ENCODE measurements around the gene SCFD2. TPM values are rescaled to one million over a fixed set of nuclear protein-coding genes. Genes with fewer than 3 reads are reported as not detected.
"Not testable (repeated sequence)": the region's sequence is repeated elsewhere in the genome, so short reads cannot be mapped to it uniquely, and the experiment has no call there.

SCFD2 gene
- polyA plus RNA-seq, 1 donor = 8.2 TPM

GRCh38 chr4:53059256-53059655, 306.6 kb downstream of the SCFD2 start:
- H3K27me3 ChIP-seq (ENCODE audit: control insufficient read depth, insufficient read depth, low read length) = no peaks in the 10 kb centered on the region
- H3K4me1 ChIP-seq (ENCODE audit: control insufficient read depth, insufficient read depth, low read length) = no peaks in the 10 kb centered on the region
- WGBS (ENCODE audit: insufficient coverage, low lambda C conversion rate) = 95% methylated on average over 3 of the region's 4 CpGs
- no peaks in the 10 kb centered on the region for H3K9me3 ChIP-seq (ENCODE audit: control insufficient read depth, low read depth, low read length)
- H3K4me3 ChIP-seq (ENCODE audit: low read length) = no peak overlapping the region
- no peaks in the 10 kb centered on the region for H3K36me3 ChIP-seq (ENCODE audit: control insufficient read depth, insufficient read depth, low read length)
- no peak for DNase-seq
- no peak overlapping the region for H3K27ac ChIP-seq (ENCODE audit: low read length)

DNA sequence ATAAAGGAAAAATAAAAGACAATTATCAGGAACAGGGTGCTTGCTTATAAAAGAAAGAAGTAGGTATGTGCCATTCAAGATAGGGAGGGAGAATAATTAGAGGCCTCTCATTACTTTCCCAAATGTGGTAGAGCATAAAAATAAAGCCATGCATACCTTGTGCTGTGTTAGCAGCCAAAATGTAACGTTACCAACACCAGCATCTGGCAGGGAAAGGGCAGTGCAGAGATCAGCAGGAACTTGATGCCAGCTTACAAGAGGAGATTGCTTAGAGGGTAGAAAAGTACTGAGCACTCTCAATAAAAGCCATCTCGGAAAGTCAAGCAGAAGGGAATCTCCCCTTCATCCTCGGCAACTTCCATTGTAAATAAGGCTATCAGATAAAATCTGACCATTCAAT, 308.2 kb downstream of the SCFD2 start:
- Histone ChIP-seq H3K4me1 (ENCODE audit: control insufficient read depth, insufficient read depth, low read length) (no peaks in the 10 kb centered on the region), H3K27ac (ENCODE audit: low read length) (no peak overlapping the region), H3K4me3 (ENCODE audit: low read length) (no peak overlapping the region), H3K27me3 (ENCODE audit: control insufficient read depth, insufficient read depth, low read length) (no peaks in the 10 kb centered on the region), H3K36me3 (ENCODE audit: control insufficient read depth, insufficient read depth, low read length) (no peaks in the 10 kb centered on the region), H3K9me3 (ENCODE audit: control insufficient read depth, low read depth, low read length) (no peaks in the 10 kb centered on the region)
- WGBS (ENCODE audit: insufficient coverage, low lambda C conversion rate) = 100% methylated on average over 1 of the region's 3 CpGs
- no peak for DNase-seq

GRCh38 chr4:53057108-53057507, 308.8 kb downstream of the SCFD2 start:
- H3K4me1 ChIP-seq (ENCODE audit: control insufficient read depth, insufficient read depth, low read length); H3K36me3 ChIP-seq (ENCODE audit: control insufficient read depth, insufficient read depth, low read length); H3K4me3 ChIP-seq (ENCODE audit: low read length); H3K27me3 ChIP-seq (ENCODE audit: control insufficient read depth, insufficient read depth, low read length); H3K27ac ChIP-seq (ENCODE audit: low read length); H3K9me3 ChIP-seq (ENCODE audit: control insufficient read depth, low read depth, low read length); DNase-seq: not testable (repeated sequence)
- WGBS (ENCODE audit: insufficient coverage, low lambda C conversion rate) = no CpG with 5 or more reads among the region's 2 CpGs

DNA sequence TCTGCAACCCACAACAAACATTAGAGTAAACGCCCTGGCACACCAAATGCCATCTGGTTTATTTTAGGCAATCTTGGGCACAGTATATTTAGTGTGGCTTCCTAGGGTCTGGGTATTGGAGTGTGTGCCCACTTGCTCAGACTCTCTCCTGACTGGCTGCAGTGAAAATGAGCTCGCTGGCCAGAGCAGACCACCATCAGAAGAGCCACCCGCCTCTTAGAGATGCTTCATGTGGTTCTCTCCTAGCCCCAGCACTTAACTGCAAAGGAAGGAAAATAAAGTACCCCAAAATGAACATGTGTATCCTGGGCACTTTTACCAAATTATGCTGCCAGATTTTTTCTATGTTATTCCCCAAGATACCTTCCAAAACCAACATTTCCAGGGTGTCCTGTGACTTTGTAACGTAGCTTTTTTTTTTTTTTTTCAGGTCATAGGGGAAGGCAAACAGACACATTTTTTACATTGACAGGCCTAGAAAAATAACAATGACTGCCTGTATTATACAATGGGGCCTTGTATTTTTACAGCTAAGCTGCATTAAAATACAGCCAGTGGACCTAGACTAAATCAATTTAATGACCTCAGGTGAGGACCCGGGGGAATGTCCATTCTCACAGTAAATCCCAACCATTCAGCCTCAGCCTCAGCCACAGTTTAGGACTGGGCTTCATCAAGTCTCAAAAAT, 310.0 kb downstream of the SCFD2 start:
- Histone ChIP-seq H3K36me3 (ENCODE audit: control insufficient read depth, insufficient read depth, low read length) (no peaks in the 10 kb centered on the region), H3K27me3 (ENCODE audit: control insufficient read depth, insufficient read depth, low read length) (no peaks in the 10 kb centered on the region), H3K4me3 (ENCODE audit: low read length) (no peak overlapping the region), H3K9me3 (ENCODE audit: control insufficient read depth, low read depth, low read length) (no peaks in the 10 kb centered on the region), H3K4me1 (ENCODE audit: control insufficient read depth, insufficient read depth, low read length) (no peaks in the 10 kb centered on the region), H3K27ac (ENCODE audit: low read length) (no peak overlapping the region)
- no peak for DNase-seq
- WGBS (ENCODE audit: insufficient coverage, low lambda C conversion rate) = no CpG with 5 or more reads among the region's 5 CpGs

DNA sequence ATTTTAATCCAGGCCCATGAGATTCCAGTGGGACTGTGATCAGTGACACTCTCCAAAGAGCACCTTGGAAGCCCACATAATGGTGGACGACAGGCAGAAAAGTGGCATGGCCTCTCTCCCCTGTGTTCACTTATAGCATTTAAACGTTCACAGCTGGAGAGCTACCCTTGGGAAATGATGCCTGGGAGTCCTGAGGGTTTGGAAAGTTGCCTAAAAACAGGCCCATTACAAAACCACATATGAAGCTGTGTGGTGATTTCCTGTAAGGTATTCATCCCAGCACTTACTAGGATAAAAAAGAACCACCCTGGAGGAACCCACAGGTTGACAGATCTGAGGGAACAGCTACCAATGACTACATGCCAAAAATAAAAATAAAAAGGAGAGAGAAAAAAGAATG, 310.6 kb downstream of the SCFD2 start:
- Histone ChIP-seq H3K4me1 (ENCODE audit: control insufficient read depth, insufficient read depth, low read length) (no peaks in the 10 kb centered on the region), H3K27me3 (ENCODE audit: control insufficient read depth, insufficient read depth, low read length) (no peaks in the 10 kb centered on the region), H3K27ac (ENCODE audit: low read length) (no peak overlapping the region), H3K36me3 (ENCODE audit: control insufficient read depth, insufficient read depth, low read length) (no peaks in the 10 kb centered on the region), H3K4me3 (ENCODE audit: low read length) (no peak overlapping the region), H3K9me3 (ENCODE audit: control insufficient read depth, low read depth, low read length) (no peaks in the 10 kb centered on the region)
- DNase-seq = no peak
- WGBS (ENCODE audit: insufficient coverage, low lambda C conversion rate) = no CpG with 5 or more reads among the region's 2 CpGs

GRCh38 chr4:53050361-53050774, 315.5 kb downstream of the SCFD2 start:
- H3K4me3 ChIP-seq (ENCODE audit: low read length) = no peak overlapping the region
- no peak overlapping the region for H3K27ac ChIP-seq (ENCODE audit: low read length)
- no peaks in the 10 kb centered on the region for H3K27me3 ChIP-seq (ENCODE audit: control insufficient read depth, insufficient read depth, low read length)
- H3K36me3 ChIP-seq (ENCODE audit: control insufficient read depth, insufficient read depth, low read length) = no peaks in the 10 kb centered on the region
- DNase-seq = no peak
- no peaks in the 10 kb centered on the region for H3K9me3 ChIP-seq (ENCODE audit: control insufficient read depth, low read depth, low read length)
- 71% methylated on average over 1 of the region's 4 CpGs for WGBS (ENCODE audit: insufficient coverage, low lambda C conversion rate)
- no peaks in the 10 kb centered on the region for H3K4me1 ChIP-seq (ENCODE audit: control insufficient read depth, insufficient read depth, low read length)

- Histone ChIP-seq H3K27me3 (ENCODE audit: control insufficient read depth, insufficient read depth, low read length) (no peaks in the 10 kb centered on the region), H3K4me3 (ENCODE audit: low read length) (no peak overlapping the region), H3K27ac (ENCODE audit: low read length) (no peak overlapping the region), H3K36me3 (ENCODE audit: control insufficient read depth, insufficient read depth, low read length) (no peaks in the 10 kb centered on the region), H3K9me3 (ENCODE audit: control insufficient read depth, low read depth, low read length) (no peaks in the 10 kb centered on the region), H3K4me1 (ENCODE audit: control insufficient read depth, insufficient read depth, low read length) (no peaks in the 10 kb centered on the region)
- no peak for DNase-seq
- no CpG with 5 or more reads among the region's 1 CpG for WGBS (ENCODE audit: insufficient coverage, low lambda C conversion rate)
Measured at GRCh38 chr4:53049528-53049927, 316.3 kb downstream of the SCFD2 start.

DNA sequence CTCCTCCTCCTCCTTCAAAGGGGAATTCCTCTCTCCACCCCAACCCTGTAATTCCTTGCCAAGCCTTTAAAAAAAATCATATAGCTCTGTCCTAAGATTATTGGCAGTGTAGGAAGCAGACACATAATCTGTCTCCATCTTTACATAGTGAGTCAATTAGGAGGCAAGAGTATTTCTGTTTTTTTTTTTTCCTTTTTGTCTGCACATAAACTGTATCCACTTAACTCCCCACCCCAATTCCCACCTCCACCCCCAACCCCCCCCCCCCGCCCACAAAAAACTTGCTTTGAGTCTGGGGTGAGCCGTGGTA, 321.3 kb downstream of the SCFD2 start:
- Histone ChIP-seq H3K9me3 (ENCODE audit: control insufficient read depth, low read depth, low read length) (no peaks in the 10 kb centered on the region), H3K4me1 (ENCODE audit: control insufficient read depth, insufficient read depth, low read length) (peaks cover 10% of the 10 kb centered on the region), H3K27me3 (ENCODE audit: control insufficient read depth, insufficient read depth, low read length) (no peaks in the 10 kb centered on the region), H3K36me3 (ENCODE audit: control insufficient read depth, insufficient read depth, low read length) (no peaks in the 10 kb centered on the region), H3K27ac (ENCODE audit: low read length) (no peak overlapping the region), H3K4me3 (ENCODE audit: low read length) (no peak overlapping the region)
- WGBS (ENCODE audit: insufficient coverage, low lambda C conversion rate) = no CpG with 5 or more reads among the region's 2 CpGs
- no peak for DNase-seq

- Histone ChIP-seq H3K36me3 (ENCODE audit: control insufficient read depth, insufficient read depth, low read length) (no peaks in the 10 kb centered on the region), H3K27ac (ENCODE audit: low read length) (no peak overlapping the region), H3K9me3 (ENCODE audit: control insufficient read depth, low read depth, low read length) (no peaks in the 10 kb centered on the region), H3K4me1 (ENCODE audit: control insufficient read depth, insufficient read depth, low read length) (peaks cover 10% of the 10 kb centered on the region), H3K4me3 (ENCODE audit: low read length) (no peak overlapping the region), H3K27me3 (ENCODE audit: control insufficient read depth, insufficient read depth, low read length) (no peaks in the 10 kb centered on the region)
- WGBS (ENCODE audit: insufficient coverage, low lambda C conversion rate) = 25% methylated on average over 2 of the region's 4 CpGs
- peak; percentile 19 to 59 for DNase-seq
Measured at GRCh38 chr4:53043891-53044650, 321.8 kb downstream of the SCFD2 start.

DNA sequence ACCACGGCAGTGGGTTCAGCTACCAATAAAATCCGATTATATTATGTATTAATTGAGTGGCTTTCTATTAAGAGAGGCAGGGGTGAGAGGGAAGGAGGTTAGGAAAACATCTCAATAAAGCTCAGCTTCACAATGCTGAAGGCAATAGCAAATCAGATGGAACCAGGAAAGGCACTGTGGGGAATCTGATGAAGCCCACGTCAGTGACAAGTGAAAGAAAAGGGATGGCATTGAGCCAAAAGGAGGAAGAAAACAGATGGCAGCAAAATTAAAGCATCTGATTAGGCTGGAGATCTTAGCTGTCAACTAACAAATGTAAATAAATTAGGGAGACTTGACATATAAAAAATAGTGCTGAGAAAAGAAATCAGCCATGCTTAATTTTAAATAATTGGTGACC, 322.8 kb downstream of the SCFD2 start:
- no peak overlapping the region for H3K27ac ChIP-seq (ENCODE audit: low read length)
- no peaks in the 10 kb centered on the region for H3K36me3 ChIP-seq (ENCODE audit: control insufficient read depth, insufficient read depth, low read length)
- DNase-seq = no peak
- 75% methylated on average over 2 of the region's 3 CpGs for WGBS (ENCODE audit: insufficient coverage, low lambda C conversion rate)
- no peak overlapping the region for H3K4me3 ChIP-seq (ENCODE audit: low read length)
- H3K27me3 ChIP-seq (ENCODE audit: control insufficient read depth, insufficient read depth, low read length) = no peaks in the 10 kb centered on the region
- H3K9me3 ChIP-seq (ENCODE audit: control insufficient read depth, low read depth, low read length) = no peaks in the 10 kb centered on the region
- H3K4me1 ChIP-seq (ENCODE audit: control insufficient read depth, insufficient read depth, low read length) = peaks cover 10% of the 10 kb centered on the region

DNA sequence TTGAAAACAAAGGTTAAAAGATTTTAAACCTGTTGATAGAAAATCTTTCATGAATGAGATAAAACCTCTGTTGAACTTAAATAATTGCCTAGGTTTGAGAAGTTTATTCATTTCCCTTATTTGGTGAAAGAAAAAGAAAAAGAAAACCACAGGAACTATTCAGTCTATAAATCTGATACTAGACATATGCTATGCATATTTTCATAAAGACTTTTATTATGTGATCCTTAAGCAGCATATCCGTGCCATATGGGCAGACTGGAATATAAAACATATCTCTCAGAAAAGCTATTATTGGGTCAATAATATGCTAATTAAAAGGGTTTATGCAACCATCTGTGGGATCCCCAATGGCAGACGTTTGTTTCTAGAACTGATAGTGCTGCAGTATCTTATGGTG, 325.0 kb downstream of the SCFD2 start:
- no peaks in the 10 kb centered on the region for H3K36me3 ChIP-seq (ENCODE audit: control insufficient read depth, insufficient read depth, low read length)
- DNase-seq = no peak
- no peaks in the 10 kb centered on the region for H3K9me3 ChIP-seq (ENCODE audit: control insufficient read depth, low read depth, low read length)
- H3K4me1 ChIP-seq (ENCODE audit: control insufficient read depth, insufficient read depth, low read length) = peaks cover 10% of the 10 kb centered on the region
- no peak overlapping the region for H3K4me3 ChIP-seq (ENCODE audit: low read length)
- no CpG with 5 or more reads among the region's 2 CpGs for WGBS (ENCODE audit: insufficient coverage, low lambda C conversion rate)
- H3K27ac ChIP-seq (ENCODE audit: low read length) = no peak overlapping the region
- H3K27me3 ChIP-seq (ENCODE audit: control insufficient read depth, insufficient read depth, low read length) = no peaks in the 10 kb centered on the region
